Endothelial cell of umbilical vein (primary cell): ENCODE data around the gene ZIC5.

Experiments
- CTCF ChIP-seq, 2 donors: IDR thresholded peaks; 1 replicate in 1 of 2; 2 replicates in 1 of 2; pipeline ENCODE4 v1.5.1; 2011; ENCODE audit warnings: low read length in 2 of 2, mild to moderate bottlenecking in 2 of 2, moderate library complexity in 2 of 2, control low read depth in 1 of 2, inconsistent platforms in 1 of 2, low read depth in 1 of 2; ENCODE audit not compliant: insufficient read depth in 1 of 2; ENCODE audit errors: extremely low read depth in 1 of 2
- JUN ChIP-seq: IDR thresholded peaks from 2 replicates; pipeline ENCODE4 v1.6.1; 2011; ENCODE audit warnings: borderline replicate concordance, low read depth; ENCODE audit not compliant: insufficient read length, insufficient read depth
- MYC ChIP-seq: IDR thresholded peaks from one replicate; pipeline ENCODE4 v1.6.1; 2011; ENCODE audit warnings: mild to moderate bottlenecking, low read depth, low read length
- POLR2A ChIP-seq: IDR thresholded peaks from 2 replicates; pipeline ENCODE4 v1.6.1; 2012; ENCODE audit warnings: low read depth, mild to moderate bottlenecking, control low read depth, low read length
- POLR2AphosphoS5 ChIP-seq: IDR thresholded peaks from 2 replicates; pipeline ENCODE4 v1.6.1; 2012; ENCODE audit warnings: low read depth, mild to moderate bottlenecking, control low read depth, low read length, moderate library complexity; ENCODE audit not compliant: insufficient read depth

- TF ChIP-seq CTCF (IDR thresholded peaks at IDR 0.05; ENCODE audit: extremely low read depth in 1 of 2, insufficient read depth in 1 of 2, low read depth in 1 of 2, low read length in 2 of 2) (no peak), JUN (no peak), POLR2A (no peak), POLR2AphosphoS5 (no peak), MYC (no peak)
These were observed 19.7 kb upstream of the ZIC5 start for GRCh38 chr13:99991013-99991827.
